Tibial nerve (tissue), 4 donors: Measurements from ENCODE around the gene TCP11.

Source experiments
- EP300 ChIP-seq, 2 donors: sonication (generic); formaldehyde crosslinking; IDR thresholded peaks; one replicate each; pipeline ENCODE4 v1.6.1; 2017; ENCODE audit warnings: antibody characterized with exemption in 2 of 2, mild to moderate bottlenecking in 1 of 2
- POLR2A ChIP-seq, 2 donors: fragments of 450-650 bp; IDR thresholded peaks; one replicate each; pipeline ENCODE4 v1.6.1; 2017; ENCODE audit warnings: antibody characterized with exemption in 2 of 2, mild to moderate bottlenecking in 2 of 2, moderate library complexity in 2 of 2
- TF ChIP-seq, protein P1 (sequence below), 5 experiments: fragments of 200-600 bp in 3 of 5; fragments of 450-650 bp in 2 of 5; sonication (generic) in 3 of 5; IDR thresholded peaks; one replicate each; pipeline ENCODE4 v1.5.1; 2016 to 2019; ENCODE audit warnings: antibody characterized with exemption in 5 of 5, mild to moderate bottlenecking in 3 of 5, moderate library complexity in 2 of 5

- TF ChIP-seq EP300 (IDR thresholded peaks at IDR 0.05): no peak
- TF ChIP-seq, protein P1, sequence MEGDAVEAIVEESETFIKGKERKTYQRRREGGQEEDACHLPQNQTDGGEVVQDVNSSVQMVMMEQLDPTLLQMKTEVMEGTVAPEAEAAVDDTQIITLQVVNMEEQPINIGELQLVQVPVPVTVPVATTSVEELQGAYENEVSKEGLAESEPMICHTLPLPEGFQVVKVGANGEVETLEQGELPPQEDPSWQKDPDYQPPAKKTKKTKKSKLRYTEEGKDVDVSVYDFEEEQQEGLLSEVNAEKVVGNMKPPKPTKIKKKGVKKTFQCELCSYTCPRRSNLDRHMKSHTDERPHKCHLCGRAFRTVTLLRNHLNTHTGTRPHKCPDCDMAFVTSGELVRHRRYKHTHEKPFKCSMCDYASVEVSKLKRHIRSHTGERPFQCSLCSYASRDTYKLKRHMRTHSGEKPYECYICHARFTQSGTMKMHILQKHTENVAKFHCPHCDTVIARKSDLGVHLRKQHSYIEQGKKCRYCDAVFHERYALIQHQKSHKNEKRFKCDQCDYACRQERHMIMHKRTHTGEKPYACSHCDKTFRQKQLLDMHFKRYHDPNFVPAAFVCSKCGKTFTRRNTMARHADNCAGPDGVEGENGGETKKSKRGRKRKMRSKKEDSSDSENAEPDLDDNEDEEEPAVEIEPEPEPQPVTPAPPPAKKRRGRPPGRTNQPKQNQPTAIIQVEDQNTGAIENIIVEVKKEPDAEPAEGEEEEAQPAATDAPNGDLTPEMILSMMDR (IDR thresholded peaks at IDR 0.05): no peak
- TF ChIP-seq POLR2A (IDR thresholded peaks at IDR 0.05): no peak
Measured at GRCh38 chr6:35073211-35073610, 67.9 kb downstream of the TCP11 start.
